ENCODE results near the gene NAA35.
"Not testable (repeated sequence)": the region's sequence is repeated elsewhere in the genome, so short reads cannot be mapped to it uniquely, and the experiment has no call there.

NAA35 gene

GRCh38 chr9:86046930-86047341 lies 106.0 kb downstream of the NAA35 start:
- H2BK120ac ChIP-seq (ENCODE audit: low read depth, low read length), result no peak overlapping the region
- H3K14ac ChIP-seq (ENCODE audit: low read length in 2 of 2), result no peak overlapping the region
- H3K79me1 ChIP-seq (replicated peaks; ENCODE audit: low read length, poor library complexity, severe bottlenecking), result no peaks in the 10 kb centered on the region
- no peak overlapping the region for H3K4ac ChIP-seq (ENCODE audit: low read depth in 1 of 2, low read length in 2 of 2)
- no peak overlapping the region for H3K23ac ChIP-seq (ENCODE audit: low read length in 2 of 2)
- no peak overlapping the region for H3K27ac ChIP-seq (ENCODE audit: low read length, poor library complexity, severe bottlenecking)
- no peak overlapping the region for H2AK5ac ChIP-seq (ENCODE audit: low read length, severe bottlenecking)
- H2BK5ac ChIP-seq (ENCODE audit: low read depth, low read length, poor library complexity, severe bottlenecking), result no peak overlapping the region
- no peak overlapping the region for H3K9ac ChIP-seq (ENCODE audit: low read length)
- H4K91ac ChIP-seq (ENCODE audit: low read length), result no peak overlapping the region
- peaks cover 7% of the 10 kb centered on the region in 2 experiments for H3K36me3 ChIP-seq (ENCODE audit: control insufficient read depth in 1 of 2, insufficient read depth in 2 of 2, low read depth in 1 of 2, low read length in 2 of 2)
- no peak overlapping the region for H3K4me3 ChIP-seq (ENCODE audit: insufficient read depth in 1 of 2, low read depth in 1 of 2, low read length in 2 of 2)
- 90% methylated on average over 7 of the region's 8 CpGs for WGBS
- no peaks in the 10 kb centered on the region for H3K4me1 ChIP-seq (ENCODE audit: control insufficient read depth, insufficient read depth, low read depth, low read length)
- H2BK15ac ChIP-seq (ENCODE audit: low read depth, poor library complexity, severe bottlenecking), result no peak overlapping the region
- no peaks in the 10 kb centered on the region for H3K27me3 ChIP-seq (ENCODE audit: control insufficient read depth in 1 of 2, insufficient read depth in 1 of 2, low read length in 2 of 2)
- no peak overlapping the region for H2AFZ ChIP-seq (ENCODE audit: low read depth, low read length)
- no peak for DNase-seq
- no peak overlapping the region for H4K8ac ChIP-seq (ENCODE audit: low read length)
- no peak overlapping the region for H3K4me2 ChIP-seq (ENCODE audit: low read length, poor library complexity, severe bottlenecking)
- H3K9me3 ChIP-seq (ENCODE audit: control insufficient read depth, low read length), result no peaks in the 10 kb centered on the region
- H2BK12ac ChIP-seq (ENCODE audit: low read length in 2 of 2), result no peak overlapping the region
- no peak overlapping the region for H3K18ac ChIP-seq (ENCODE audit: low read depth in 1 of 2, low read length in 2 of 2)

- Histone ChIP-seq H3K36me3 (ENCODE audit: control insufficient read depth in 1 of 2, insufficient read depth in 2 of 2, low read depth in 1 of 2, low read length in 2 of 2) (peaks cover 7 to 8% of the 10 kb centered on the region in 2 experiments), H3K27ac (ENCODE audit: low read length, poor library complexity, severe bottlenecking) (no peak overlapping the region), H2AFZ (ENCODE audit: low read depth, low read length) (no peak overlapping the region), H3K27me3 (ENCODE audit: control insufficient read depth in 1 of 2, insufficient read depth in 1 of 2, low read length in 2 of 2) (no peaks in the 10 kb centered on the region), H3K4me2 (ENCODE audit: low read length, poor library complexity, severe bottlenecking) (no peak overlapping the region), H2BK120ac (ENCODE audit: low read depth, low read length) (no peak overlapping the region), H3K9ac (ENCODE audit: low read length) (no peak overlapping the region), H3K4me1 (ENCODE audit: control insufficient read depth, insufficient read depth, low read depth, low read length) (no peaks in the 10 kb centered on the region), H2AK5ac (ENCODE audit: low read length, severe bottlenecking) (no peak overlapping the region), H4K91ac (ENCODE audit: low read length) (no peak overlapping the region), H2BK5ac (ENCODE audit: low read depth, low read length, poor library complexity, severe bottlenecking) (no peak overlapping the region), H4K8ac (ENCODE audit: low read length) (no peak overlapping the region), H2BK12ac (ENCODE audit: low read length in 2 of 2) (no peak overlapping the region), H3K23ac (ENCODE audit: low read length in 2 of 2) (no peak overlapping the region), H3K79me1 (replicated peaks; ENCODE audit: low read length, poor library complexity, severe bottlenecking) (no peaks in the 10 kb centered on the region), H3K4ac (ENCODE audit: low read depth in 1 of 2, low read length in 2 of 2) (no peak overlapping the region), H2BK15ac (ENCODE audit: low read depth, poor library complexity, severe bottlenecking) (no peak overlapping the region), H3K14ac (ENCODE audit: low read length in 2 of 2) (no peak overlapping the region), H3K4me3 (ENCODE audit: insufficient read depth in 1 of 2, low read depth in 1 of 2, low read length in 2 of 2) (no peak overlapping the region), H3K18ac (ENCODE audit: low read depth in 1 of 2, low read length in 2 of 2) (no peak overlapping the region), H3K9me3 (ENCODE audit: control insufficient read depth, low read length) (no peaks in the 10 kb centered on the region)
- no peak for DNase-seq
- 95% methylated on average over 13 of the region's 13 CpGs for WGBS
Measured at GRCh38 chr9:86047361-86047760, 106.4 kb downstream of the NAA35 start.

- not testable (repeated sequence) for H2BK15ac ChIP-seq (ENCODE audit: low read depth, poor library complexity, severe bottlenecking); H3K27me3 ChIP-seq (ENCODE audit: control insufficient read depth in 1 of 2, insufficient read depth in 1 of 2, low read length in 2 of 2); H2BK120ac ChIP-seq (ENCODE audit: low read depth, low read length); H3K9me3 ChIP-seq (ENCODE audit: control insufficient read depth, low read length); H3K23ac ChIP-seq (ENCODE audit: low read length in 2 of 2); H2AK5ac ChIP-seq (ENCODE audit: low read length, severe bottlenecking); H3K27ac ChIP-seq (ENCODE audit: low read length, poor library complexity, severe bottlenecking); H2BK12ac ChIP-seq (ENCODE audit: low read length in 2 of 2); H3K18ac ChIP-seq (ENCODE audit: low read depth in 1 of 2, low read length in 2 of 2); H2AFZ ChIP-seq (ENCODE audit: low read depth, low read length); H3K14ac ChIP-seq (ENCODE audit: low read length in 2 of 2); H3K79me1 ChIP-seq (replicated peaks; ENCODE audit: low read length, poor library complexity, severe bottlenecking); H4K8ac ChIP-seq (ENCODE audit: low read length); H3K4me2 ChIP-seq (ENCODE audit: low read length, poor library complexity, severe bottlenecking); H3K4me1 ChIP-seq (ENCODE audit: control insufficient read depth, insufficient read depth, low read depth, low read length); H3K9ac ChIP-seq (ENCODE audit: low read length); DNase-seq; H3K4me3 ChIP-seq (ENCODE audit: insufficient read depth in 1 of 2, low read depth in 1 of 2, low read length in 2 of 2); H3K4ac ChIP-seq (ENCODE audit: low read depth in 1 of 2, low read length in 2 of 2); H4K91ac ChIP-seq (ENCODE audit: low read length); H2BK5ac ChIP-seq (ENCODE audit: low read depth, low read length, poor library complexity, severe bottlenecking)
- H3K36me3 ChIP-seq (ENCODE audit: control insufficient read depth in 1 of 2, insufficient read depth in 2 of 2, low read depth in 1 of 2, low read length in 2 of 2), result peaks cover 7 to 13% of the 10 kb centered on the region in 2 experiments
- 93% methylated on average over 3 of the region's 7 CpGs for WGBS
Measured at GRCh38 chr9:86048018-86048742, 107.2 kb downstream of the NAA35 start.

GRCh38 chr9:86052556-86053468 lies 111.9 kb downstream of the NAA35 start:
- peak overlapping the region in 1 of 2 experiments; percentile 96 for H3K14ac ChIP-seq (ENCODE audit: low read length in 2 of 2)
- H4K91ac ChIP-seq (ENCODE audit: low read length), result peak overlapping the region; percentile 83
- no peak overlapping the region for H3K27ac ChIP-seq (ENCODE audit: low read length, poor library complexity, severe bottlenecking)
- no peak overlapping the region for H2BK5ac ChIP-seq (ENCODE audit: low read depth, low read length, poor library complexity, severe bottlenecking)
- peak overlapping the region in 1 of 2 experiments; percentile 18 for H3K18ac ChIP-seq (ENCODE audit: low read depth in 1 of 2, low read length in 2 of 2)
- 94% methylated on average over 21 of the region's 21 CpGs for WGBS
- H2AK5ac ChIP-seq (ENCODE audit: low read length, severe bottlenecking), result no peak overlapping the region
- no peak overlapping the region for H2BK15ac ChIP-seq (ENCODE audit: low read depth, poor library complexity, severe bottlenecking)
- H3K9ac ChIP-seq (ENCODE audit: low read length), result no peak overlapping the region
- H3K27me3 ChIP-seq (ENCODE audit: control insufficient read depth in 1 of 2, insufficient read depth in 1 of 2, low read length in 2 of 2), result no peaks in the 10 kb centered on the region
- H3K4me3 ChIP-seq (ENCODE audit: insufficient read depth in 1 of 2, low read depth in 1 of 2, low read length in 2 of 2), result no peak overlapping the region
- peak overlapping the region; percentile 28 for H4K8ac ChIP-seq (ENCODE audit: low read length)
- H2BK120ac ChIP-seq (ENCODE audit: low read depth, low read length), result no peak overlapping the region
- H3K4me1 ChIP-seq (ENCODE audit: control insufficient read depth, insufficient read depth, low read depth, low read length), result peaks cover 6% of the 10 kb centered on the region
- peaks cover 20% of the 10 kb centered on the region for H3K79me1 ChIP-seq (replicated peaks; ENCODE audit: low read length, poor library complexity, severe bottlenecking)
- no peak overlapping the region for H3K4ac ChIP-seq (ENCODE audit: low read depth in 1 of 2, low read length in 2 of 2)
- H2AFZ ChIP-seq (ENCODE audit: low read depth, low read length), result no peak overlapping the region
- DNase-seq, result no peak
- peaks cover 0 to 14% of the 10 kb centered on the region in 2 experiments for H3K36me3 ChIP-seq (ENCODE audit: control insufficient read depth in 1 of 2, insufficient read depth in 2 of 2, low read depth in 1 of 2, low read length in 2 of 2)
- H3K4me2 ChIP-seq (ENCODE audit: low read length, poor library complexity, severe bottlenecking), result no peak overlapping the region
- H3K23ac ChIP-seq (ENCODE audit: low read length in 2 of 2), result no peak overlapping the region
- no peak overlapping the region for H2BK12ac ChIP-seq (ENCODE audit: low read length in 2 of 2)
- H3K9me3 ChIP-seq (ENCODE audit: control insufficient read depth, low read length), result no peaks in the 10 kb centered on the region
